HG02884 (cell line): Measurements from ENCODE around the gene ABTB2.

Experiments used
- ATAC-seq: cut with Tn5 transposase; IDR thresholded peaks from one replicate; pipeline ENCODE4 v1.9.1; 2021; ENCODE audit warnings: mild to moderate bottlenecking, moderate library complexity; ENCODE audit not compliant: unreplicated experiment

The ABTB2 gene

DNA sequence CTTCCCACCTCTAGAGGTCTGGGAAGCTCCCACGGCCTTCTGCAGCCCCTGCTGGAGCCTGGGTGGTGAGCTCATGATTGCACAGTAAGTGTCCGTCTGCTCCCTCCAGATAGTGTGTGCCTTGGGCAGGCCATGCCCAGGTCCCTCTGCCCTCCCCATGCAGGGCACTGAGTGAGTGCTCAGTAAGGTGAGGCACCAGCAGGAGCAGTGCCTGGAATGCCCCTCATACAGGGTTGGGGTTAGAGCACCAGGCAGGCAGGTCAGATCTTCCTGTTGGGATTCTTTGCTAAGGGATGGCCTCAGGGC, 202.1 kb downstream of the ABTB2 start:
- ATAC-seq, result no peak

DNA sequence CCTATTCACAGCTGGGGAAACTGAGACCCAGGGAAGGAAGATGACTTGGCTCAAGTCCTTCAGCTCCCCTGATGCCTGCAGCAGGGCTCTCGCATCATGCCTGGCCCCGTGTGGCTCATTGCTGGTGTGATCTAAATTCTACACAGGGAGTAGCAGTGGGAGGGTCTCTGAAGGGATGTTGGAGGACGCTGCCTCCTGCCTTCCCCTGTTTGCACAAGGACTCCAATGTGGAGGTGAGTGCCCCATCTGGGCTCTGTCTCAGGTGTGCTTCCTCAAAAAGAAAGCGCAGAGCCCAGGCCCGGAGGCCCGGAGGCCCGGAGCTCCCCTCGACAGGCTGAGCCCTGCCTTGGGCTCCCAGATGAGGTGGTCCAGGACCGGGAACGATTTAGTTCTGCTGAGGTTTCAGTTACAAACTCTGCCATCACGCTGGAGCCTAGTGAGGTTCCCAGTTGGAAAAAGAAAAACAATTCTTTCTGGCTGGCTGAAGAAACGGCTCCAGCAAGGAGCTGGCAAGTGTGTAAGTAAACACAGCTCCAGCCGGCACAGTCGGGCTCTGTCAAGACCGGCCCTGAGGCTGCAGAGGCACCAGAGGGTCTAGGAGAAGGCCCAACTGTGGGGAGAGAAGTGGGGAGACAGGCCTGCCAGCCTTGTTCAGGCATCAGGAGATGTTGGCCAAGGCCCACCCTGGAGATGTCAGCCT, 202.6 kb downstream of the ABTB2 start:
- ATAC-seq, result no peak

DNA sequence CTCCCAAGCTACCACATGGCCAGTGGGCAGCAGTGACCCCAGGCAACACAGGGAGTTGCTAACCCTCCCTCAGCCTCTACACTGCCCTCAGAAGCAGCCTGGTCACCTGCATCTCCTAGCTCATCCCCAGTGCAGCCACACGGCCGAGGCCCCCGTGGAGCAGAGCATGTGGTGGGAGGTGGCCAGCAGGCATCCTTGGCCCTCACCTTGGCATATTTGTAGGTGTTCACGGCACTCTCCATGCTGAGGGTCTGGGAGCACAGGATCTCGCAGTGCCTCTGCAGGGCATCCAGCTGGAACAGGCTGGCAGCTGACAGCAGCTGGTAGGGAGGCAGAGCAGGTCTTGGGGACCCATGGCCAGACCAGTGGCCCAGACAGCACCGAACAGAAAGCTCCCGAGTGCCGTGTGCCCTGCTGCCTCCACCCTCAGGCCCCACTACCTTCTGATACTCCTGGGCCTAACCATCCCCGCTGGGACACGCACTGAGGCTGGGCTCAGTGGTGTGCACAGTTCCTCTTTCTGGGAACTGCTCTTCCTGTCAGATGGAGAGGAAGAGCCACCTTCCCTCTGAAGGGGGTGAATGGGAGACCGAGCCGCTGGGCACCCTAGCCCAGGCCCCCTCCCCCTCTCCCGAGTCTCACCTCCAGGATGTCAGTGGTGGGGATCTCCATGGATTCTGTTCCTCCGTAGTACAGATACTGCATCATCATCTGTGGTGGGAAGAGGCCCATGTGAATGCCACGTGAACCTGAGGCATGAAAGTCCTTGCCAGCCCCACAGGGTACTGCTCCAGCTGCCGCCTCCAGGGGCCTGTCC, 203.5 kb downstream of the ABTB2 start:
- ATAC-seq, result peak; percentile 73

DNA sequence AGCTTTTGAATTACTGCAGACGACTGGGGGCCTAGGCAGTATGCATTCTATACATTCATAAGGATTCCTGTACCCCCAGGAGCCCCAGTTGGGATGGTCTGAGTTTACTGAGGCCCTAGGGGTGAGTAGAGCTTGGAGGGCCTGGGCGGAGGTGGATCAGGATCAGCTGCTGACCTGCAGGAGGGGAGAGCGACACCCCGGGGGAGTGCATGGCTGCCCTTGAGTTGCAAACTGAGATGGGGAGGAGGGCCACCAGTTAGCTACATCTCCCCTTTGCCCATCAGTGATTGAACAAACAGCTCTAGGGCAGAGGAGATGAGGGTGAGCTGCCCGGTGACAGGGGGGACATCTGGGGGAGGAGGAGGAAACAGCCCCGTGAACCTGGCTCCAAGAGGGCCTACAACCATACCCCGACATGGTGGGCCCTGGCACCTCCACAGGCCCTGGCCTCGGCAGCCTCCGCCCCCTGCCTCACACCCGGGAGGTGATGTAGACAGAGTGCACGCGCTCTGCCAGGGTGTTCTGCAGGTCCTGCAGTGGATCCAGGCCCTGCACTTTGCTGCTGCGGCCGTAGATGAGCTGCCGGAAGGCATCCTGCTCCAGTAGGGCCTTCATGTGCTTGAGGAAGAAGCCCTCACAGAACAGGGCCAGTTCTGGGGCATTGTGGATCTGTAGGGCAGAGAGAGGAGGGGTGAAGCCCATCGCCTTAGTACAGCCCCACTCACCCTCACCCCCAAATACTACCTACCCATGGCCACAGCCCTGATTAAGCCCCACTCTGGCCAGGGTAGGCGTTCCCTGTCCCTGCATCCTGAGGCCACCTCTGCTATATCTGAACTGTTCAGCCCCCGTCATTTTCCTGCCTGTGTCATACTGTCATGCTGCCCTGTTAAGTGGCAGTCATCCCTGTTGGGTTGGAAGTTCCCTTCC, 205.6 kb downstream of the ABTB2 start:
- no peak for ATAC-seq

DNA sequence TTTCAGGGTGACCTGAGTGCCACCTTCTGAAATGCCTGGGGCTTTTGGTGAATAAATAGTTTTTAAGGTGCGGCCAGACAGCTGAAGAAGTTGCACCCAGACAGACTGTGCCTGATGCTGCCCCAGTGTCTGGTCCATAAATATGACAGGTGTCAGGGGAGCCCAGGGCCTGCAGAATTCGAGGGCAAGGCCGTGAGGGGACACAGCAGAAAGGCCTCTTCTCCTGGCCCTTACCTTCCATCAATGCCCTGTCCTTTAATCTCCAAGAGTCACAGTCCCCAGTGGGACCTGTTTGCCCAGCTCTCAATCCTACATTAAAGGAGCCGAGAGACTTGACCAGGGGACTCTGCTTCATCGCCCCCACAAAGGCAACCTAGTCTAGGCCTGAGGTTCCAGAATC, 206.6 kb downstream of the ABTB2 start:
- ATAC-seq, result no peak

DNA sequence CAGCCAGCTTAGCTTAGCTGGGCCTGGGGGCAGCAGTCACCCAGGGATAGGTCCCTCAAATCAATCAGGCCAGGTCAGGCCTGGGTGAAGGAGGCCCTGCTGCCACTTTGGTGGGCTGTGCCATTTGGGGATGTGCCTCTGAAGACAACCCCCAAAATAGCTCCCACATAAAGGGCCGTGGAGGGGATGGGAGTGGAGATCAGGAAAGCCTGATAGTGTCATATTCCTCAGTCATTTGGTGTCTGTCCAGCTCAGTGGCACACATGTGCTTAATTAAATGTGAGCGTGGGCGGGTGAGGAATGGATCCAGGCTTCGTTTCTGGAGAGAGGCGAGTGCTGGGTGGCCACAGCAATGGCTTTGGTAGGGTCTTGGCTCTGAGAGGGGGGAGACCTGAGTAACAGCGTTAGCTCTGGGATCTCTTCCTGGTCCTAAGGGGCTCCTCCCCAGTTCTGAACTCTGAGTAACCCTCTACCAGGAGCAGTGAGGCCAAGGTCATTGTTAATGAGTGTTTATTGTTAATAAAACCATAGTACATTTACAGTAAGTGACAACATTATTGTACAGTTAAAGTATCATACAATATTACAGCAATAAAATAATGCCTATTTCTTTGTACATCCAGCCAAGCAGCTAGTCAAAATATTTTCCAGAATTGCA, 207.2 kb downstream of the ABTB2 start:
- no peak for ATAC-seq

DNA sequence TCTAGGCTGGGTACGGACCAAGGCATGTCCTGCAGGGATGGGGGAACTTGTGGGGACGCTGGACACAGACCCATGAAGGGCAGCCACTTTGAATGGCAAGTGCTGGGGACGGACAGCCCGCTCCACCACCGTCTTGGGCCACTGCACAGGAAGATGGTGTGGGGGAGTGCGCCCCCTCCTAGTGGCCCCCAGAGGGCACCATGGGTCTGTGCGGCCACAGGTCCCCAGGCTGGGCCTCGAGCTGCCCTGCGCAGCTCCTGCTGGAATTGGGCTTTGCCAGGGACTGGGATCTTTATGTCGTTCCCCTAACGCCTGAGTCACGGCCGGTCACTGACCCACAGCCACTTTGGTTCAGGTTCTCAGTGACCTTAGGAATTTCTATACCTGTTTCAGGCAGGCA, 208.0 kb downstream of the ABTB2 start:
- ATAC-seq, result no peak

DNA sequence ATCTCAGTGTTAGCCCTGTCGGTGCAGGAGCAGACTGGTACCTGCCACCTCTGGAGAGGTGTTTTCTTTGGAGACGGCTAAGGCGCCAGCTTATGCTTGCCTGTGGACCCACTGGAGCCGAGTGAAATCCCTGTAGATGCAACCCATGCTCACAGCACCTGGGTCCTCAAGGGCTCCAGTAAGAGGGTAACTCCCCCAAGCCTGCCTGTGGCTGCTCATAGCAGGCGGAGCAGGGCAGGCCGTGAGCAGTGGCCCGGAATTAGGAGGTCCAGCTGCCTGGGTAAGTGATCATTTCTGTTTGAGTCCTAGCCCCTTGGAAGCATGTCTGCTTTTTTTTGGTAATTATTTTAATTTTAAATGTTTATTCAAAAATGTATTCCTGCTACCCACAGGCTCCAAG, 208.5 kb downstream of the ABTB2 start:
- ATAC-seq, result no peak

DNA sequence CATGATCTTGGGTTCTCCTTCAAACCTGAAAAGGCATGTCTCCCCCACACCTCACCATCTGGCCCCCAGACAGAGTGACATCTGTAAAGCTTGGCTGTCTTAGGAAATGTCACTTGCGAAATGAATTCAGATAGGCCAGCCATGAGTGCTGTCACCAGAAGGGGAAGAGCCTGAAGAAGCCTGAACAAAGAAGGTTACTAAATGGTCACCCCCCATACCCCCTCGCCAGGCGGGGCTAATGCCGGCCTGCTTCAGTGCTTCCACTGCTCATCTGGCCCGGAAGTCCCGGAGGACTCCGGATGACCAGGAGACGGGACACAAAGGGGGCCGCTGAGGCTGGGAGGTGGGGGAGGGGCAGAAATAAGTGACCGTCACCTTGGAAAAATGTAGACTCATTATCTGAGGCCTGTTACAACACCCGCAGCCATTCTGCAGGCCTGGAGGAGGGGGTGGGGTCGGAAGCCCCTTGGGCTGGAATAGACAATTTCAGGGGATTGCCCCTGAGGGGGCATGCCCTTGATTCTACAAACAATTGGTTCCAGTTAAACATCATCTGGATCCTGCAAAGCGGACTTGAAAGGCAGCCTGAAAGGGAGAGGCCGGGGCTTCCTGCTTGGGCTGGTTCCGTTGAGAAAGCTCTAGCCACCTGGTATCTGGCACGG, 209.2 kb downstream of the ABTB2 start:
- ATAC-seq, result no peak

DNA sequence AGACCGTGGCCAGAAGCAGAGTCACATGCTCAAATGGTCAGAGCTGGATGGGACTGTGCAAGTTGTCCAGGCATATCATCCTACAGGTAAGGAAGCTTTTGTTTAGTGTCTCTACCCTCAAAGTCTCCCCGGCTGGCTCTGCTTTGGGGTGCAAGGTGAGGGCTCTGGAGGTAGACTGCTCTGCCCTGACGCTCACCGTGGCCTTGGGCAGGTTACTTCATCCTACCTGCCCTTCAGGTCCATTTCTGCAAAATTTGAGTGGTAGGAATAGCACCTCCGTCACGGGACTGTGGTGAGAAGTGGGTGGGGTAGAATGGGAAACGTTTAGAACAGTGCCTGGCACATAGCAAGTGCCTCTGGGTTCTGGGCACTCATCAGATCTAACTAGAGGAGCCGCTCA, 210.2 kb downstream of the ABTB2 start:
- ATAC-seq, result no peak

DNA sequence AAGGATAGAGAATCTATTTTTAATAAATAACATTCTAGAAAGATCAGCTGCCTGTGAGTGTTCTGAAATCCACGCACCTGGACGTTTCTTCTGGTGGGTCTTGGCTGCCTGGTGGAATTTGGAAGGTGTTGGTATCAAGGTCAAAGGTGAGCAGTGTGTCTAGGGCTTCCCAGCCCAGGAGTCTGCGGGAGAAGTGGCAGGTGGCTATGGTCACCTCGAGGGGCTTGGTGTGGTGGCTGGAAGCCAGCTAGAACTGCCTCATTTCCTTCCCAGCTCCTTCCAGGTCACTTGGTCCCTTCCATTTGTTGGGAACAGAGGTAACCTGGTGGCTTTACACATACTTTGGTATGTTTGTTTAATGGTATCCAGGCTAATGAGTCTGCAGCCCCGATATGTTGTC, 210.9 kb downstream of the ABTB2 start:
- ATAC-seq, result no peak

DNA sequence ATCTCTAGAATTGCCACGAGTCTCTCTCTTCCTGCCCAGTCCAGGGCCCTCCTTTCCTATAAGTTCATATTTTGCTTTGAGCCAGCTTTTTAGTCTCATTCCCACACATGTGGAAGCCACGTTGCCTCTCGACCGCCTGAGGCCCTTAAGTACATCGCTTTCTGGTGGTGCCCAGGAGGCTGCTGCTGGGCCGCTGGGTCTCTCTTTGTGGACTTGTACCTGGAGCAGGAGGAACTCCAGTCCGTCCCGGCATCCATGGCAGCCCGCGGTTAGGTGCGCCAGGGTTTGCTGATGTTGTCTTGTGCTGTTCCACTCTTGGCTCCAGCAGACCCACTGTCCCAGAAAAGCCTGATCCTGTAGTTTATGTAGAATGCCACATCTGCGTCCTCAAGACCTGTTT, 211.4 kb downstream of the ABTB2 start:
- ATAC-seq, result no peak

DNA sequence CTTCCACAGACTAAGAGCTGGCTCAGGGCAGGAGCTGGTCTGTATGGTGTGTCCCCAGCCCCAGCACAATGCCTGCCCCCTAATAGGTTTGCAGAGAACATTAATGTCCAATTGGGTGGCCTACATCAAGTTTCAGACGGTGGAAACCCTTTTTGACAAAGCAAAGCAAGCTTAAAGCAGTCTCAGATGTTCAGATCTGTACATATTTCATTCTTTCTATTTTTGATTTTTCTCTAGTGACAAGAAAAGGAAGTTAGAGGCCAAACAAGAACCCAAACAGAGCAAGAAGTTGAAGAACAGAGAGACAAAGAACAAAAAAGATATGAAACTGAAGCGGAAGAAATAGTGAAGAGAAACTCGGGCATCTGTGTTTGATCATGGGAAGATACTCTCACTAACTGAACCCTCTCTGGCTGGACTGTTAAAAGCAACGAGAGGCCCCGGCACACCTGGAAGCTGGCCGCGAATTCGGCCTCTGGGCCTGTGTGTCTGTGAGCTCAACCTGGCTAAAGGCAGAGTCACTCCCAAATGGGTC, 211.9 kb downstream of the ABTB2 start:
- ATAC-seq, result peak; percentile 50

DNA sequence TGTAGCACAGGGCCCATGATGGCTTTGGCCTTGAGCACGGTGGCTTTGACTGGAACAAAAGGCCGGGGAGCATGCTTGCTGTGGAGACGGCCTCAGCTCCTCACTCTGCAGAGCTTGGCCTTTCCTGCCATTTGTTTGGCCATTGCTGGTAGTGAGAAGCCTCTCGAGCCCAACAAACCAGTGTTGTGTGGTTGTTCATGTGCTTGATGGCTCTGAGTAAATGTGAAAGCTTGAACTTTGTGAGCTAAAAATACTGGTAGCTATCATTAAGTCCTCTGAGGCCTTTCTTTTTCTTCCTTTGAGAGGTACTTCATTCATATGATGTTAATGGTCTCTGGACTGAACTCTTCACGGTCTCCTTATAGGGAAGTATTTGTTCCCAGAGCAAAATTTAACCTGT, 212.7 kb downstream of the ABTB2 start:
- ATAC-seq, result peak; percentile 62

DNA sequence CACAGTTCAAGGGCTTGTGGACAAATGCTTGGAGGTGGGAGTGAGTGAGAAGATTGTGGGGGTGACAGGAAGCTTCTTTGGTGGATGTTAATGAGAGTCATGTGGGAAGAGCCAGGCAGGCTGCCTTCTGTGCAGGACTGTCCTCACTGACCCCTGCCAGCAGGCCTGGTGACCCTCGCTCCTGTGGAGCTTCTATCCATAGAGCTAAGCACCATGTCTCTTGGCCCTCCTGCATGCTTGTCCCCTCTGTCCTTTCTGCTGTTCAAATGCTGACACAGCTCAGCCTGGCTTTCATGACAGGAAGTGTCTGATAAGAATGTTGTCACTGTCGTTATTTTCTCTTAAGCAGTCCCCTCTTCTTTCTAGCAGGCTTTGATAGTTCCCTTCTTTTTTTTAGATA, 214.8 kb downstream of the ABTB2 start:
- no peak for ATAC-seq

DNA sequence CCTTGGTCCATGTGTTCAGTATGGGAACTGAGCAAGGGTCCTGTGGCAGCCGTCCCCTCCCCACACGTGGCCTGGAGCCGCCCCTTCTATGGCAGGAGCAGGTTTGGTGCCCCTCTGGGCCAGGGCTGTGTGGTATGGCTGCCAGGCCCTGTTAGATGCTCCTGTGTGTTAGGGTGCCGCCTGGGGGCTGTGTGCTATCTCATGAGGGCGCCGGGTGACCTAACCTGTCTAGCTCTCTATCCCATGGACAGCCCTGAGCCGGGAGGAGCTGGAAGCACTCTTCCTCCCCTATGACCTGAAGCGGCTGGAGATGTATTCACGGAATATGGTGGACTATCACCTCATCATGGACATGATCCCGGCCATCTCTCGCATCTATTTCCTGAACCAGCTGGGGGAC, 217.7 kb downstream of the ABTB2 start:
- no peak for ATAC-seq

DNA sequence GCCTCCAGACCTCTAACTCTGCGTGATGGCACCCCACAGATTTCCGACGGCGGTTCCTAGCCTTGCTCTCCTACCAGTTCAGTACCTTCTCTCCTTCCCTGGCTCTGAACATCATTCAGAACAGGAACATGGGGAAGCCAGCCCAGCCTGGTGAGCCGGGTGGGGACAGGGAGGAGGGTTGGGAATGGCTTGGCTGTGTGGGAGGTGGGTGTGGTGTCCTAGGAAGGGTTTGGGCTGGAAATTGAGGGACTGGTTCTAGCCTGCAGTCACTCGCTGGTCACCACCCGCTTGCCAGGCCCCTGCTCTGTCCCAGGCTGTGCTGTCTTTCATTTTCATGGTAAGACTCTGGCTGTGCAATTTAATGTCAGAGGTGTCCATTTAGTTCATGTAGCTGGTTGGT, 218.5 kb downstream of the ABTB2 start:
- no peak for ATAC-seq

DNA sequence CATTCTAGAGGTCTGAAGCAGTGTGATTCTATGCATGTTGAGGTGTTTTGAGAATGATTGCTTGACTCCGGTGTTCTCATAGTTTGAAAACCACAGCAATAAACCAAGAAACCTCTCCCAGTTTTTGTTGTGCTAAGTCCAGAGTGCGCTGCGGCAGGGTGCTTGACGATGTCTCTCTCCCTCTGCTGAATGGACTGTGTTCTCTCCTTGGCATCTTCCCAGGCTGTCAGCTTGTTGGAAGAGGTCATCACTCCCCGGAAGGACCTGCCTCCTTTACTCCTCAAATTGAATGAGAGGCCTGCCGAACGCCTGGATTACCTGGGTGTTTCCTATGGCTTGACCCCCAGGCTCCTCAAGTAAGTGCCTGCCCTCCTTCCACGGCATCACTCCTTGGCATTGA, 221.4 kb downstream of the ABTB2 start:
- no peak for ATAC-seq

DNA sequence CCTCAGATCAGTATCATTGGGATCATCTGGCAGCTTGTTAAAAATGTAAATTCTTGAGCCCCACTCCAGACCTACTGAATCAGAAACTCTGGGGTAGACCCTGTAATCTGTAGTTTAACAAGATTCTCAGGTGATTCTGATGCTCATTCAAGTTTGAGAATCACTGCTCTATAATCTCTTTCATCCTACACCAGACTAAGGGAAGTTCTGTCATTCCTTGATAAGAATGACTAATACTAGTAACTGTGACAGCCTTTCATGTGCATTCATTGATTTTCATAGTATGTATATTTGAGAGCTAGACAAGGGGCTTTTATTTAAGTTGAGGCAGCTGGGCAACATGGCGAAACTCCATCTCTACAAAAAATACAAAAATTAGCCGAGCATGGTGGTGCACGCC, 222.4 kb downstream of the ABTB2 start:
- ATAC-seq, result no peak

DNA sequence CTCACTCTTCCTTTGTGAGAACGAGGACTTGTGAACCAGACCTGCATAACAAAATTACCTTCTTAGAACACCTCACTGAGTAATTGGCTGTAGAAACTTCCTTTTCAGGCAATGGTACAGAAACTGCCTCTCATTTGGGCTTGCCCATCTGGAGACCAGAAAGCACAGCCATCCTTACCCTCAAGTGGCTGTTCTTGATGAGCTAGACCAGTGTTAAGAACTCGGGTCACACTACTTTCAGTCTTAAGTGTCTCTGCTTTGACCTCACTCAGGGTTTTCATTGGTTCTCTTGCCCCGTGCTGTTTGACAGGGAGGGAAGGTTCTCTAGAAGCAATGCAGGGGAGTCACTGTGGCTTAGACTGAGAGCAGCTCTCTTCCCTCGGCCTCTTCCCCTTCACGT, 223.0 kb downstream of the ABTB2 start:
- ATAC-seq, result no peak
